Measurements from ENCODE around the gene CACHD1.

The CACHD1 gene

DNA sequence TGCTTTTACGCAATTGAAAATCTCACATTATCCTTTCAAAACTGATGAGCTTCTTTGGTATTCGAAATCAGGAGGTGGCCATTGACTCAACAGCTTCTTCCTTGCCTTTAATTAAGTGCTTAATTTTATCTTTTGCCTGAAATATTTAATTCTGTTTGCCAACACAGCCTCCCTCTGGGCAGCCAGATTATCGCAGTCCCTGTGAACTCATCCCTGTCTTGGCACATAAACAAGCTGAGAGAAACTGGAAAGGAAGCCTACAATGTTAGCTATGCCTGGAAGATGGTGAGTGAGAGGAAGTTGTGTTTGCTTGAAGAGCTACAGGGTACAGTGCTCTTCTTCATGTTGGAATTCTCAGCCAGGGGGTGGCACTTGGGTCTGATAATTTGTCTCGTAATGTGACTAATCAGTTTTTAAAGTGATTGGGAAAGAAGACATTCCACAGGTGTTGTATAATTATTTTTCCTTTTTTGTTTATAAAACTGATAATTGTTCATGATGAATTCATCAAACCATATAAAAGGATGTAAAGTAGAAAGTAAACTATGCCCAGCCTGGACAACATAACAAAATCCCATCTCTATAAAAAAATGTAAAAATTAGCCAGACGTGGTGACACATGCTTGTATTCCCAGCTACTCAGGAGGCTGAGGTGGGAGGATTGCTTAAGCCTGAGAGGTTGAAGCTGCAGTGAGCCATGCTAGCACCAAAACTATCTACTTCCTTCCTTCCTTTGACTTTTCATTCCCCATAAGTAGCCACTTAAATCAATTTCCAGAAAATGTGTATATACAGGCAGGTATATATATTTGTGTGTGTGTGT is 184.8 kb downstream of the CACHD1 start:
- H3K9ac ChIP-seq (ENCODE audit: low read length in 2 of 2), result no peak overlapping the region
- no peaks in the 10 kb centered on the region for H3K27me3 ChIP-seq (ENCODE audit: control insufficient read depth in 1 of 2, insufficient read depth in 2 of 2, low read length in 2 of 2)
- no peak overlapping the region for H3K27ac ChIP-seq (ENCODE audit: low read length)
- H3K4me1 ChIP-seq (ENCODE audit: control insufficient read depth, insufficient read depth, low read length), result no peaks in the 10 kb centered on the region
- no peak overlapping the region for H3K4me3 ChIP-seq (ENCODE audit: low read length in 2 of 2)
- H3K9me3 ChIP-seq (ENCODE audit: control insufficient read depth in 2 of 2, low read length in 2 of 2), result no peaks in the 10 kb centered on the region
- peaks cover 2 to 5% of the 10 kb centered on the region in 2 donors for H3K36me3 ChIP-seq (ENCODE audit: control insufficient read depth in 2 of 2, insufficient read depth in 2 of 2, low read length in 2 of 2)

DNA sequence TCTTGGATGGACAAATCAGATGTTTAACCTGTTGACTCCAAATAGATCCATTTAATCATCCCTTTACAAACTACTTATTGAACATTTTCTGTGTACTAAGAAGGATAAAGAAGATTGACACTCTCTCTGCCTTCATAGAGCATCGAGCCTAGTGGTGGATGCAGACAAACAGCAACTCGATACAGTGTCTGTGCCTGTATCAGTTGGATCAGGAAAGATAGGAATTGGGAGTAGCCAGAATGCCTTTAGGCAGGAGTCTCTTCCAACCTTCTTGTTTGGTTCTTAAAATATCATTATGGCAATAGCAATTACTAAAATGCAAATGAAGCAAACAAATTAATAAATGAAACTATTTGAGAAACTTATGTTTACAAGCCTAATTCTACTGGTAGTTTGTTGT is 185.9 kb downstream of the CACHD1 start:
- peaks cover 2 to 5% of the 10 kb centered on the region in 2 donors for H3K36me3 ChIP-seq (ENCODE audit: control insufficient read depth in 2 of 2, insufficient read depth in 2 of 2, low read length in 2 of 2)
- no peaks in the 10 kb centered on the region for H3K4me1 ChIP-seq (ENCODE audit: control insufficient read depth, insufficient read depth, low read length)
- no peak overlapping the region for H3K9ac ChIP-seq (ENCODE audit: low read length in 2 of 2)
- no peaks in the 10 kb centered on the region for H3K9me3 ChIP-seq (ENCODE audit: control insufficient read depth in 2 of 2, low read length in 2 of 2)
- no peaks in the 10 kb centered on the region for H3K27me3 ChIP-seq (ENCODE audit: control insufficient read depth in 1 of 2, insufficient read depth in 2 of 2, low read length in 2 of 2)
- no peak overlapping the region for H3K4me3 ChIP-seq (ENCODE audit: low read length in 2 of 2)
- no peak overlapping the region for H3K27ac ChIP-seq (ENCODE audit: low read length)

DNA sequence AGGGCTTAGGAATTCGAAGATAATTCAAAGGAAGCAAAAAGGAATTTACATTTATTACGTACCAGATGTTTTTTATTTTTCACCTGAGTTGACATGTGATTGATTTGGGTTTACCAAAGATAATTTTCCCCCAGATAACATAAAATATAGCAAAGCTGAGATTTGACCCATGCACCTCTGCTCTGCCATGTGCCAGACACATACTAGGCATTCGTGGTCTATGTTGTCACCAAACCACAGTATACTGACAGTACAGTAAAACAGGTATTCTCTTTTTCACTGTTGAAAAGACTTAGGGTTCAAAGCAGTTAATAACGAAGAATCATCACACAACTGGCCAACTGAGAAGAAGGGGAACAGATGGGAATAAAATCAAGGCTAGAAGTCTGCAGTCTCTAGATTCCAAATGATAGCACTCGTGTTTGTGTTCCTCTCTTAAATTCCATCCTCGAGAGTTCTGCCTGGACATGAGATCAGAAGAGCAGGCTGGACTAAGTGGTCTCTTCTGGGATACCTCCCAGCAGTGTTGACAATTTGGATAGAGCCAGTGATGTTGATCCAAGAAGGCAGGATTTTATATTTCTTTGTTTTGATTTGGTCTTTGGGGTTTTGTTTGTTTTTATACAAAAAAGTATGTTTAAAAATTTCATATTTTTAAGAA is 189.7 kb downstream of the CACHD1 start:
- H3K4me3 ChIP-seq (ENCODE audit: low read length in 2 of 2), result no peak overlapping the region
- peaks cover 2 to 10% of the 10 kb centered on the region in 2 donors for H3K36me3 ChIP-seq (ENCODE audit: control insufficient read depth in 2 of 2, insufficient read depth in 2 of 2, low read length in 2 of 2)
- H3K4me1 ChIP-seq (ENCODE audit: control insufficient read depth, insufficient read depth, low read length), result no peaks in the 10 kb centered on the region
- H3K9ac ChIP-seq (ENCODE audit: low read length in 2 of 2), result no peak overlapping the region
- H3K27me3 ChIP-seq (ENCODE audit: control insufficient read depth in 1 of 2, insufficient read depth in 2 of 2, low read length in 2 of 2), result no peaks in the 10 kb centered on the region
- H3K9me3 ChIP-seq (ENCODE audit: control insufficient read depth in 2 of 2, low read length in 2 of 2), result no peaks in the 10 kb centered on the region
- no peak overlapping the region for H3K27ac ChIP-seq (ENCODE audit: low read length)

DNA sequence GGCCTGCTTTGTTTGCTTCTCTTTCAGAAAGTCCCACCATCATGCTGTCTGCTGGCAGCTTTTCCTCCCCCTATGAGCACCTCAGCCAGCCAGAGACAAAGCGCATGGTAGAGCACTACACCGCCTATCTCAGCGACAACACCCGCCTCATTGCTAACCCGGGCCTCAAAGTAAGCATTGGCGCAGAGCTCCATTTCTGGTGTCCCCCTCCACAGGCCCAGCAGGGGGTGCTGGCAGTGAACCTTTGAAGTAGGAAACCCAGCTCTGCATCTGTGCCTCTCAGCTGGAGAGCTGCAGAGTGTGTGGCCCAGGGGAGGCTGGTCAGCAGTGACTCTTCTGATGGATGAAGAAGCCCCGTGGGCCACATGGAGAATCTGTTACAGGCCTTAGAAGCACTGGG is 193.7 kb downstream of the CACHD1 start:
- no peaks in the 10 kb centered on the region for H3K4me1 ChIP-seq (ENCODE audit: control insufficient read depth, insufficient read depth, low read length)
- H3K36me3 ChIP-seq (ENCODE audit: control insufficient read depth in 2 of 2, insufficient read depth in 2 of 2, low read length in 2 of 2), result peaks cover 2 to 7% of the 10 kb centered on the region in 2 donors

DNA sequence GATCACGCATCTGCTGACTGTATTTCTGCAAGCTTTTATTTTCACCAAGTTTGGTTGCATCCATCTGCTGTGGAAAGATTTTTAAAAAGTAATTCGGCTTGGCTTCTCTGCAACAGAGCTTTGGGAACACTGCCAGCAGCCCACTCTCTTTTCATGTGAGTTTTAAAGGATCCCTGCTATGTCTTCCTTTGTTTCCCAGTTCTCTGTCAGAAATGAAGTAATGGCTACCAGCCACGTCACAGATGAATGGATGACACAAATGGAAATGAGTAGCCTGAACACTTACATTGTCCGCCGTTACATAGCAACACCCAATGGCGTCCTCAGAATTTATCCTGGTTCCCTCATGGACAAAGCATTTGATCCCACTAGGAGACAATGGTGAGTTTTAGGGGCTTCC is 194.4 kb downstream of the CACHD1 start:
- Histone ChIP-seq H3K4me3 (ENCODE audit: low read length in 2 of 2) (no peak overlapping the region), H3K9me3 (ENCODE audit: control insufficient read depth in 2 of 2, low read length in 2 of 2) (no peaks in the 10 kb centered on the region), H3K27me3 (ENCODE audit: control insufficient read depth in 1 of 2, insufficient read depth in 2 of 2, low read length in 2 of 2) (no peaks in the 10 kb centered on the region)

More for the DNA sequence above, 193.7 kb downstream of the CACHD1 start:
- Histone ChIP-seq H3K4me3 (ENCODE audit: low read length in 2 of 2) (no peak overlapping the region), H3K9ac (ENCODE audit: low read length in 2 of 2) (no peak overlapping the region), H3K9me3 (ENCODE audit: control insufficient read depth in 2 of 2, low read length in 2 of 2) (no peaks in the 10 kb centered on the region), H3K27me3 (ENCODE audit: control insufficient read depth in 1 of 2, insufficient read depth in 2 of 2, low read length in 2 of 2) (no peaks in the 10 kb centered on the region), H3K27ac (ENCODE audit: low read length) (no peak overlapping the region)

DNA sequence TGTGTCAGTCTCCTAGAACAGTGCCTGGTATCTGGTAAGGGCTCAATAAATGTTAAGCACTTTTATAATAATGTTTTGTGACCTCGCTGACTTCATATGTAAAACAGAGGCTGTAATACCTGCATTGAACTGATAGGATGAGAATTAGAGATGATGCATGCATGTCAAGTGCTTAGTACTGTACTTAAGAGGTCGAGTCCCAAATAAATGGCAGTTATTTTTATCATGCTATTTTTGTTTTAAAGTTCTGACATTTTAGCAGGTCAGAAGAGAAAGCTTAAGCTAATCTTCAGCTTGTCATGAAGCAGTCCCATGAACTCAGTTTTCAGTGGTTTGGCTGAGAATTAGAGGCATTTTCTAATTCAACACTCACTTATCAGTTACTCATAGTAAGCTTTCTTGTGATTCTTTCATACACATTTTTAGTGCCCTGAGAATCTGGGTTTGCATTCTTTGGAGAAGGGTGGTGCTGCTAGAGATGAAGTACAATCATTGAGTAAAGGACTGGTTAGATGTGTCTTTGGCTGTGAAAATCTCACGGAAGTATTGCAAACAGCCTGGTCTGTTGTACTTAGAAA is 199.3 kb downstream of the CACHD1 start:
- Histone ChIP-seq H3K27me3 (ENCODE audit: control insufficient read depth in 1 of 2, insufficient read depth in 2 of 2, low read length in 2 of 2) (no peaks in the 10 kb centered on the region), H3K9ac (ENCODE audit: low read length in 2 of 2) (no peak overlapping the region), H3K4me1 (ENCODE audit: control insufficient read depth, insufficient read depth, low read length) (no peaks in the 10 kb centered on the region), H3K4me3 (ENCODE audit: low read length in 2 of 2) (no peak overlapping the region), H3K9me3 (ENCODE audit: control insufficient read depth in 2 of 2, low read length in 2 of 2) (no peaks in the 10 kb centered on the region), H3K27ac (ENCODE audit: low read length) (no peak overlapping the region), H3K36me3 (ENCODE audit: control insufficient read depth in 2 of 2, insufficient read depth in 2 of 2, low read length in 2 of 2) (peaks cover 0 to 6% of the 10 kb centered on the region in 2 donors)

More for the DNA sequence above, 194.4 kb downstream of the CACHD1 start:
- H3K27ac ChIP-seq (ENCODE audit: low read length), result no peak overlapping the region
- peaks cover 0 to 5% of the 10 kb centered on the region in 2 donors for H3K36me3 ChIP-seq (ENCODE audit: control insufficient read depth in 2 of 2, insufficient read depth in 2 of 2, low read length in 2 of 2)
- no peaks in the 10 kb centered on the region for H3K4me1 ChIP-seq (ENCODE audit: control insufficient read depth, insufficient read depth, low read length)
- no peak overlapping the region for H3K9ac ChIP-seq (ENCODE audit: low read length in 2 of 2)

DNA sequence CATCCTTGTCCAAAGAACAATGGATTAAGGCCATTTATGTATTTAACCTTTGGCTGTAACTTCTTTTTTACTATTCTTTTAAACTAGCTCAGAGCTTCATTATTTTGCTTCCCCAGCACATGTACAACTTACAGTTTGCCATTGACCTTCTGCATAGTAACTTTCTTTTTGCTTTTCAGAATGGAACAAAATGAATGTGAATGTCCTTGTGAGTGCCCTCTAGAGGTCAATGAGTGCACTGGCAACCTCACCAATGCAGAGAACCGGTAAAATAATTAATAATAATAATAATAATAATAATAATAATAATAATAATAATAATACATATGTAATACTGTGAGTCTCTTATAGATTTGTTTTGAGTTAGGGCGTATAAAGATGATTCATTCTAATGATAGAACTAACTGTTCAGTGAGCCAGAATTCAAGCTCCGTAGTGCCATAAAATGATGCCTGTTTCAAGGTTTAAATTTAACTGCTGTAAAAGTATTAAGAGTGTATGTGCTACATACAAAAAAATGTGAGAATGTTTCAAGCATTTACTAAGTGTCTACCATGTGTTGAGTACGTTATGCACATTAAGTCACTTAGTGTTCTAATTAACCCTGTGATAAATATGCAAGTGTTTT is 205.9 kb downstream of the CACHD1 start:
- no peaks in the 10 kb centered on the region for H3K9me3 ChIP-seq (ENCODE audit: control insufficient read depth in 2 of 2, low read length in 2 of 2)
- no peak overlapping the region for H3K27ac ChIP-seq (ENCODE audit: low read length)
- peaks cover 0 to 14% of the 10 kb centered on the region in 2 donors for H3K36me3 ChIP-seq (ENCODE audit: control insufficient read depth in 2 of 2, insufficient read depth in 2 of 2, low read length in 2 of 2)
- no peaks in the 10 kb centered on the region for H3K27me3 ChIP-seq (ENCODE audit: control insufficient read depth in 1 of 2, insufficient read depth in 2 of 2, low read length in 2 of 2)
- H3K9ac ChIP-seq (ENCODE audit: low read length in 2 of 2), result no peak overlapping the region
- no peaks in the 10 kb centered on the region for H3K4me1 ChIP-seq (ENCODE audit: control insufficient read depth, insufficient read depth, low read length)
- H3K4me3 ChIP-seq (ENCODE audit: low read length in 2 of 2), result no peak overlapping the region

DNA sequence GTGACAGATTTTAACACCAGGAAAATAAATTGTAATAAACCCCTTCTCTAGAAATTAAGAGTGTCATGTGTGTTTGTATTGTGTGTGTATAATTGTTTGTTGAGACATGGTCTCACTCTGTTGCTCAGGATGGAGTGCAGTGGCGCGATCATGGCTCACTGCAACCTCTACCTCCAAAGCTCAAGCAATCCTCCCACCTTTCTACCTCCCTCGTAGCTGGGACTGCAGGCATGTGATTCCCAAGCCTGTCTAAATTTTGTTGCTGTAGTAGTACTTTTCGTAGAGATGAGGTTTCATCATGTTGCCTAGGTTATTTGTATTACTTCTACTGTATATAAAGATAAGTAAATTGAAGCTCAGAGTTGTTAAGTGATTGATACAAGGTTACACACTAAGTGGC is 206.5 kb downstream of the CACHD1 start:
- H3K36me3 ChIP-seq (ENCODE audit: control insufficient read depth in 2 of 2, insufficient read depth in 2 of 2, low read length in 2 of 2), result peaks cover 0 to 18% of the 10 kb centered on the region in 2 donors
- no peaks in the 10 kb centered on the region for H3K27me3 ChIP-seq (ENCODE audit: control insufficient read depth in 1 of 2, insufficient read depth in 2 of 2, low read length in 2 of 2)
- H3K9me3 ChIP-seq (ENCODE audit: control insufficient read depth in 2 of 2, low read length in 2 of 2), result no peaks in the 10 kb centered on the region
- H3K9ac ChIP-seq (ENCODE audit: low read length in 2 of 2), result no peak overlapping the region
- H3K4me1 ChIP-seq (ENCODE audit: control insufficient read depth, insufficient read depth, low read length), result no peaks in the 10 kb centered on the region
- no peak overlapping the region for H3K4me3 ChIP-seq (ENCODE audit: low read length in 2 of 2)
- H3K27ac ChIP-seq (ENCODE audit: low read length), result no peak overlapping the region

DNA sequence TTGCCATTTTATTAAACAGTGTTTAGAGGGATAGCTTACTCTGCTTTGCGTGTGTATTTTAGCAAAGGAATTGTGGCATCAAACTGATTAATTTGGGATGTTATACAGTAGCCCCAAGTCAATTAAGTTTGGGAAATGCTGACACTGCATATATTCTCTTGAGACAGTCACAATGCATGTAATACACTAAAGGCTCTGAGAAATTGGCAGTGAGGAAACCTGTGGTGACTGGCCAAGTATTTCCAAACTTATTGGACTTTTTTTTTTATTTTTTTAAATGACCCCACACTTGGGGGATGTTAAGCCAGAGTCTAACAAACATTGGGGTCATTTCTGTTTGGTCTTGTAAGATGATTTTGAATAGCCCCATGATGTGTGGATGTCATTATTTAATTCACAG is 207.6 kb downstream of the CACHD1 start:
- no peaks in the 10 kb centered on the region for H3K9me3 ChIP-seq (ENCODE audit: control insufficient read depth in 2 of 2, low read length in 2 of 2)
- H3K4me3 ChIP-seq (ENCODE audit: low read length in 2 of 2), result no peak overlapping the region
- peaks cover 0 to 24% of the 10 kb centered on the region in 2 donors for H3K36me3 ChIP-seq (ENCODE audit: control insufficient read depth in 2 of 2, insufficient read depth in 2 of 2, low read length in 2 of 2)
- H3K27me3 ChIP-seq (ENCODE audit: control insufficient read depth in 1 of 2, insufficient read depth in 2 of 2, low read length in 2 of 2), result no peaks in the 10 kb centered on the region
- H3K27ac ChIP-seq (ENCODE audit: low read length), result no peak overlapping the region
- H3K9ac ChIP-seq (ENCODE audit: low read length in 2 of 2), result no peak overlapping the region
- no peaks in the 10 kb centered on the region for H3K4me1 ChIP-seq (ENCODE audit: control insufficient read depth, insufficient read depth, low read length)

DNA sequence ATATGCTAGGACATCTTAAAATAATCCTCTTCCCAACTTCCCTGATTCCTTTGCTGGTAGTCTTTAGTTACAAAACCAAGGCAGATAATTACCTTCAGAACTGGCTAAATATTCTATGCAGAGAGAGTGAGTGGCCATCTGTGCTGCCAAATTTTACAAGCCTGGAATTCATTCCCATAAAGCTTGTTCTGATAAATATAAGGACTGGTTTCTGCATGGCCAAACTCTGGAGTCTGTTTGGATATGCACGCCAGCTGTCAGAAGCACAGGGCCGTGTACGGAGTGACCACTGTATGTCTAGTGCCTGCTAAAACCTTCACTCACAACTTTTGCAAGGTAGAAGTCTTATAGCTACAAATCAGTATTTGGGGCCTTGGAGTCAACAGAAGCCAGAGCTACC is 208.4 kb downstream of the CACHD1 start:
- Histone ChIP-seq H3K27me3 (ENCODE audit: control insufficient read depth in 1 of 2, insufficient read depth in 2 of 2, low read length in 2 of 2) (no peaks in the 10 kb centered on the region), H3K4me1 (ENCODE audit: control insufficient read depth, insufficient read depth, low read length) (no peaks in the 10 kb centered on the region), H3K36me3 (ENCODE audit: control insufficient read depth in 2 of 2, insufficient read depth in 2 of 2, low read length in 2 of 2) (peaks cover 0 to 21% of the 10 kb centered on the region in 2 donors), H3K9ac (ENCODE audit: low read length in 2 of 2) (no peak overlapping the region), H3K9me3 (ENCODE audit: control insufficient read depth in 2 of 2, low read length in 2 of 2) (no peaks in the 10 kb centered on the region), H3K27ac (ENCODE audit: low read length) (no peak overlapping the region), H3K4me3 (ENCODE audit: low read length in 2 of 2) (no peak overlapping the region)

Data from stomach smooth muscle (tissue), 2 donors.